Measurements from ENCODE around the gene SMARCC1.
A peak's percentile ranks its signal among the peaks of the same experiment; 100 is the strongest.

Gene SMARCC1

GRCh38 chr3:47592066-47592795, 189.5 kb downstream of the SMARCC1 start:
- no peak overlapping the region for H3K4me3 ChIP-seq (ENCODE audit: low read depth, low read length)

DNA sequence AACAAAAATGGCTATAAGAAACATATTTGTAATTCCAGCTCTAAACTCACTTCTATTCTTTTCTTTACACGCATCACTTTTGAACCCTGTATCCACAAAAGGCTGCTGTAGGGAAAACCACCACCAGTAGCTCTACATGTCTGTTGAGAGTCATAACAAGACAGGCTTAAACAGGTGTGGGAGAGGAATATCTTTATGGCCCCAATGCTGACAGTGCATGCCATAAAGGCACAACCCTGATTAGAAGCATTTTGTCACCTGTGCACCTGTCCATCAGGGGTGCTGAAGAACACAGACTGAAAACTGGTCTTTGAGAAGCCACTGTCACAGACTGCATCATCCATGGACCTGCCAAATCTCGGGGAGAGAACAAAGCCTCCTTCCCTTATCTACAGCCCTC, 191.5 kb downstream of the SMARCC1 start:
- H3K4me3 ChIP-seq (ENCODE audit: low read depth, low read length): no peak overlapping the region

DNA sequence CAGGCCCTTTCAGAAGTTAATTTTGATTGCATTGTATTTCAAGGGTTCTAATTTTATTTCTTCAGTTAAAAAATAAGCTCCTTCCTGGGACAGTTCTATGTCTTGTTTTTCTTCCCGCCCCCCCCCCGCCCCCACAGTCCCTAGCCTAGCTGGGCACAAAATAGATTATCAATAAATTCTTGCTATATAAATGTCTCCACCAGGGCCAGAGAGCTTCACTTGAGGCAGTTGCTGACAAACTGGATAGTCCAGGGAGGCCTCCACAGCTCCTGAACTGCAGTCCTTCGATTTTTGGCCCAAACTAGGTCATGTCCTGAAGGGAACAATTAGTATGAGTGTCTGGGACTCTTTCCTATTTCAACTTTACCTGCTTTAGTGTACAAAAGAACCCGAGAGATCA, 193.1 kb downstream of the SMARCC1 start:
- no peak overlapping the region for H3K4me3 ChIP-seq (ENCODE audit: low read depth, low read length)

DNA sequence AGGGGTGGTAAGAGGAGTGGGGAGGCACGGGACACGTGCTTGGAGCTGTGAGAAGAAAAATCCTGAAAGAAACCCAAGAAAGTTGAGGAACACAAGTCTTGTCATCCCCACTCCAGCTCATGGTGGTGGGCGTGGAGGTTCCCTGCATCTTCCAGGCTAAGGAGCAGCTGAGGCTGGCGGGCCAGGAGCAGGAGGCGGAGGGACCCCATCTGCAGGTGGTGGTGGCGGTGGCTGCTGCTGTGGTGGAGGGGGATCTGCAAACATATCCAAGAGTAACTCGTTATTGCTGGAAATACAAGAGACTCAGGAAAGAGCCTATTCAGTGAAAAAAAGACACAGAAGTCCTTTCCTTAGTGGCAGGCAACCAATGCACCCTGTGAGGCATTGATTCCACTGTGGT, 193.6 kb downstream of the SMARCC1 start:
- H3K4me3 ChIP-seq (ENCODE audit: low read depth, low read length): no peak overlapping the region

GRCh38 chr3:47586746-47587145, 194.9 kb downstream of the SMARCC1 start:
- H3K4me3 ChIP-seq (ENCODE audit: low read depth, low read length): no peak overlapping the region

GRCh38 chr3:47583320-47584075, 198.2 kb downstream of the SMARCC1 start:
- H3K4me3 ChIP-seq (ENCODE audit: low read depth, low read length): no peak overlapping the region

DNA sequence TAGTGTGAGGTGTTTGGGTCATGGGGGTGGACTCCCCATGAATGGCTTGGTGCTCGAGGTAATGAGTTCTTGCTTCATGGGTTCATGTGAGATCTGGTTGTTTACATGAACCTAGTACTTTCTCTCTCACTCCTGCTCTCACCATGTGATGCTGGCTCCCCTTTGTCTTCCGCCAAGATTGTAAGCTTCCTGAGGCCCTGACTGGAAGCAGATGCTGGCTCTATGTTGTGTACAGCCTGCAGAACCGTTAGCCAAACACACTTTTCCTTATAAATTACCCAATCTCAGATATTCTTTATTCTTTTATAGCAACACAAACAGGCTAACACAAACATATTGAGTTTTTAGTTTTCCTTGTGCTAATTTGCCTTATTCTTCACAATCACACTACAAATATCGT, 199.9 kb downstream of the SMARCC1 start:
- H3K4me3 ChIP-seq (ENCODE audit: low read depth, low read length): no peak overlapping the region

DNA sequence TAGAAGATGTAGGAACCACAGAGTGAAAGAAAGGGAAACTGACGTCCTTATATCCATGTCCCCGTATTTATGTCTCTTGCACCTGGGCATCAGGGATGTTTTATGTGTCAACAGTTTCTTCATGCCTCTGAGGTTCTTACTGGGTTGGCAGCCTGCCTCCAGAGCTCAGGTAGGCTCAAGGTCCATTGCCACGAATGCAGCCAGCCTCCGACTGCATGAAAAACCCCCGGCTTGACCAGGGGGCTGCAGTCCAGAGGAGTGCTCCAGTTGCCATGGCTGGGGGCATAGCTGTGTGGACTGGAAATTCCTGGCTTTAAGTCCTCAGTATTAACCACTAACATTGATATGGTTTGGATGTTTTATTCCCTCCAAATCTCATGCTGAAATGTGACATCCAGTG, 200.3 kb downstream of the SMARCC1 start:
- no peak overlapping the region for H3K4me3 ChIP-seq (ENCODE audit: low read depth, low read length)

DNA sequence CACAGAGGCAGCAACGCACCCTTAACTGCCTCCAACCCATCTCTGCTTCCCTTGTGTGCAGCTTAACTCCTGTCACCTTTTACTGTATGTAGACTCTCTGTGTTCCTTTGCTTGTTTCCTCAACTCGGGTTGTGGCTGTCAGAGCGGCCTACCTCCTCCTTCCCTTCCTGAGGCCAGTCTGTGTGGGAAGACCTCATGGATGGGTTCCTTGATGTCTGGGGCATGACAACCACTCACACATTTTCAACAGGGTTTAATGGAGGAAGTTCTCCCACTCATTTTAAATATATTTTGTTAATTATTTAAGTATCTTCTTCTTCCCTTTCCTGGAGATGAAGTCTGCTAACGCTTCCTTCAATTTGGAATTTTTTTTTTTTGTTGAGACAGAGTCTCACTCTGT, 201.2 kb downstream of the SMARCC1 start:
- no peak overlapping the region for H3K4me3 ChIP-seq (ENCODE audit: low read depth, low read length)

DNA sequence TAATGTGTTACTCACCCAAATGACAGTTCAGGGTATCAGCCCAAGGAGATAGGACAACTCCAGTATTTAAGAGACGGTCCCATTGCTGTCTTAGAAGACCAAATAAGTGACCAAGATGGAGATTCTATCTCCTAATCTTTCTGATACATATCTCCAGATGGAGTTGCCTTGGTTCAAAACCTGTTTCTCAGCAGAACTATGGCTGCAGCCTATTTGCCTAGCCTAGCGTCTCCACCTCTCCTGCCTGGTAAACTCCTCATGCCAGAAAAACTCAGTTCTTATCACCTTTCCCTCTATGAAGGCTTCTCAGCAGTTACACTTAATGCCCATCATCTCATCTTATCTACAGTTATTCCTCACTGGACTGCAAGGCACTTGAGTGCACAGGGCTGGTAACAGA, 201.8 kb downstream of the SMARCC1 start:
- no peak overlapping the region for H3K4me3 ChIP-seq (ENCODE audit: low read depth, low read length)

DNA sequence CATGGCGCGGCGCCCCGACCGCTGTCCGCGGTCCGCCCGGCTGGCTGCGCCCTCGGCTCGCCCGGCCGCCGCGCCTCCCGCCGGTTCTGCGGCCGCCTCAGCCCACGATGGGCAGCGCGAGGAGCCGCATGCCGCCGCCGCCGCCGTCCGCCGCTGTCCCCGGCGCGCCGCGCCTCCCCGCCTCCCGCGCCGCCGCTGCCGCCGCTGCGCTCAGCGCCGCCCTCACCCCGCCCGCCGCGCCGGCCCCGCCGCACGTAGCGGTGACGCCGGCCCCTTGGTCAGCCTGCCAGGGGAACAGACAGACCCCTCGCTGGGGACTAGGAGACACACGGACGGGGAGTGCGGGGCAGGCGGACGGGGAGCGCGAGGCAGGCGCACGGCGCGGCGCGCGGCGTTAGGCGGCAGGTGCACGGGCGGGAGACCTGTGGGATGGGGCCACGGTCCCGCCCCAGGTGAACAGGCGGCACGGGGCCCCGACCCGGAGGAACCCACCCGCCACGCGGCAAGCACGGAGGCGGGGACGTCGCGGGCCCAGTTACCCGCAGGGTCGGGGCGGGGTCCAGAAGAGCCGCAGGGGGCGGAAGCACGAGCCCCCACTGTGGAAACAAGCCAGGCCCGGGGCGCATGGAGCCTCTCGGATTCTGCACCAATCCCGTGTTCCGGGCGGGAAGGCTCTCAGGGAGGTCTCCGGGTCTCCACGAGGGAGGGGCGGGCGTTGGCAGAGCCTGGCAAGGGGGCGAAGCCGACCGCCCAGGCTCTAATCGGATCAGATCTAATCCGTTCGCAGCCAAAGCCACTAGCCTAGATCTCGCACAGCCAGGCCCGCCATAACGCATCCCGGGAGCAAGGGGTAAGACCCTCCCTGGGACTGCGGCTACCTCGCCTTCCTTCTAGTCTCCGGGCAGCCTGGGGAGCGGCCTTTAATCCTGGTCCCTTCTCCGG, 202.7 kb downstream of the SMARCC1 start, which contains the start of gene CSPG5:
Gene CSPG5 (minus strand): TSS at position 175 of the 942 bp plus-strand sequence. CDS start 172 bp downstream, at position 3.
- peak within 1 kb of the TSS; percentile 33 for H3K4me3 ChIP-seq (ENCODE audit: low read depth, low read length)

- H3K4me3 ChIP-seq (ENCODE audit: low read depth, low read length): peak overlapping the region; percentile 27
These were observed 203.5 kb downstream of the SMARCC1 start for GRCh38 chr3:47578119-47578632.

DNA sequence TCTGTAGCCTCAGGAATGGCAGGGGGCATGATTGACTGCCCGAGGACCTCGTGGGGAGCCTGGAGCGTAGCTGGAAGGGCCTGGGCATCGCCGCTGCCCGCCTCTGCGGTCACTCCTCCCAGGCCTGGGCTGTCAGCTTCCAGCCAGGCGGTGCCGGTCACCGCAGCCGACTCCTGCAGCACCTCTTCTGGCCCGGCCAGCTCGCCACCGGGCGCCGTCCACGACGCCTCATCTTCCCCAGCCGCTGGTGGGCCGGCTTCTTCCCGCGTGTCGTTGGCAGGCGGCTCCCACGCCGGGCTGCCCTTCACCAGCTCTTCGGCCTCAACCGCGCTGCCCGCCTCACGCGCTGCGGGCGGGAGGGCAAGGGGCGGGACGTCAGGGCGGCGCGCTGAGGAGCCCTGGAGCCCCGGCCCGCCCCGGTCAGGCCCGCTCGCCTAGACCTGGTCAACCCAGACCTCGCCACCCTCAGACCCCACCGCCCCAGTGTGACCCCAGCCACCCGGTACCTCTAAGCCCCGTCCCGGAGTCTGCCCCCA, 204.0 kb downstream of the SMARCC1 start:
- peak overlapping the region; percentile 8 for H3K4me3 ChIP-seq (ENCODE audit: low read depth, low read length)

GRCh38 chr3:47573190-47574172, 208.2 kb downstream of the SMARCC1 start:
- H3K4me3 ChIP-seq (ENCODE audit: low read depth, low read length): no peak overlapping the region

DNA sequence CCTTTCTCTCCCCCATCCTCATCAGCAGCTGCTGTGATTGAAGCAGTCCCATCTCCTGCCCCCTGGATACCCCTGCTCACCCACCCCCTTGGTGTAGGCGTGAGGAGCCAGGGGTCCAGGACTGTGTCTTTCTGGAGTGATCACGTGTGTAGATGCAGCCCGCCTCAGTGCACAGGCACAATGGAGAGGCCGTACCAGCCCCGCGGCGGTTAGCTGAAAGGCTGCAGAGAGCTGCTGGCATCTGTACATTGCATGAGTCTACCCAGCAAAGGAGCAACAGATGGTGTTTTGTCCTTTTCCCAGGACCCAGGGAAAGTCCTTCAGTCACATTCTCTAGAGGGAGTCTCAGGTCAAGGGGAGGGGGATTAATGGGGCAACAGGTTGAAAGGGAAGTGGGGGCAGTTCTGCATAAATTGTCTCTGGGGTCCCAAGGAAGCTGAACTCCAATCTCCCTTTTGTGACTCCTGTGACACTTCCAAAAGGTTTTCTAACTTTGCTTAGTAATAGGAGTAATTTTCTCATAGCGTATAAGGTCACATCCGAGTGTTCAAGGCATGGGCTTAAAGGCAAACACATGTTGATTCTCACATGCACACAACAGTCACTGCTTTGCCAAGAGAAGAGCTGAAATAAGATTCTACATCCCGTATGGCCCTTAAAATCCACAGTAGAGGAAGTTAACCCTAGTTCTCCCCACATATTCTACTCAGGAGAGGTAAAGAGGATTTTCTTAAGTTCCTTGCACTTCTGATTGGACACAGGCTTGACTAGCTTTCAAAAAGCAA, 210.1 kb downstream of the SMARCC1 start:
- no peak overlapping the region for H3K4me3 ChIP-seq (ENCODE audit: low read depth, low read length)

GRCh38 chr3:47568901-47569300, 212.8 kb downstream of the SMARCC1 start:
- no peak overlapping the region for H3K4me3 ChIP-seq (ENCODE audit: low read depth, low read length)

- no peak overlapping the region for H3K4me3 ChIP-seq (ENCODE audit: low read depth, low read length)
These were observed 214.5 kb downstream of the SMARCC1 start for GRCh38 chr3:47567149-47567548.

- no peak overlapping the region for H3K4me3 ChIP-seq (ENCODE audit: low read depth, low read length)
These were observed 215.0 kb downstream of the SMARCC1 start for GRCh38 chr3:47566667-47567066.
